Thyroid gland (tissue), 4 donors: ENCODE results near the gene RAMP3. TPM values are rescaled to one million over a fixed set of nuclear protein-coding genes. Genes with fewer than 3 reads are reported as not detected.

Experiments used
- DNase-seq, 2 donors: peaks; one replicate each; pipeline ENCODE4 v3.0.0-alpha.2; 2019
- H3K27ac ChIP-seq, 3 donors: fragments of 200-600 bp; sonication (generic); 1 replicate in 2 of 3; 2 replicates in 1 of 3; pipeline ENCODE4 v1.5.1; 2016 to 2019; ENCODE audit warnings: mild to moderate bottlenecking in 1 of 3, moderate library complexity in 1 of 3
- H3K27me3 ChIP-seq: fragments of 200-600 bp; sonication (generic); one replicate; pipeline ENCODE4 v1.5.1; 2019
- H3K36me3 ChIP-seq, 2 donors: fragments of 200-600 bp; sonication (generic); one replicate each; pipeline ENCODE4 v1.5.1; 2016 to 2019
- H3K4me1 ChIP-seq, 2 donors: fragments of 200-600 bp; sonication (generic); one replicate each; pipeline ENCODE4 v1.5.1; 2017 to 2019
- H3K4me3 ChIP-seq, 3 donors: fragments of 200-600 bp; sonication (generic); replicated peaks in 1 of 3; 1 replicate in 2 of 3; 2 replicates in 1 of 3; pipeline ENCODE4 v1.5.1; 2016; ENCODE audit warnings: mild to moderate bottlenecking in 1 of 3
- H3K9me3 ChIP-seq: fragments of 200-600 bp; sonication (generic); one replicate; pipeline ENCODE4 v1.5.1; 2017
- POLR2A ChIP-seq, 2 donors: fragments of 450-650 bp; IDR thresholded peaks; one replicate each; pipeline ENCODE4 v1.6.1; 2017; ENCODE audit warnings: antibody characterized with exemption in 2 of 2, mild to moderate bottlenecking in 2 of 2, moderate library complexity in 1 of 2
- WGBS, 2 donors: methylation state at CpG; one replicate each; pipeline ENCODE4 v1.1.5; 2017; 5-methylcytosine and 5-hydroxymethylcytosine counted together
- intact Hi-C: fragments of 100-400 bp; cut with DNase I; formaldehyde crosslinking; loops from one replicate; pipeline ENCODE4 v1.15.1; 2023
- total RNA-seq, 4 donors: library from RNA; depleted of rRNA; stranded (reverse); fragments of >200 nt; gene quantifications; one replicate each; pipeline ENCODE4 v1.2.3, GENCODE V29; 2016
- TF ChIP-seq, protein P1 (sequence below), 6 experiments: fragments of 200-600 bp in 3 of 6; fragments of 450-650 bp in 3 of 6; sonication (generic) in 3 of 6; IDR thresholded peaks; one replicate each; pipeline ENCODE4 v1.5.1; 2016 to 2019; ENCODE audit warnings: antibody characterized with exemption in 6 of 6, mild to moderate bottlenecking in 2 of 6, inconsistent platforms in 1 of 6, moderate library complexity in 1 of 6

RAMP3 gene
- total RNA-seq, 4 donors from 2014 or later = 40.1 to 145 (median 73.1) TPM

DNA sequence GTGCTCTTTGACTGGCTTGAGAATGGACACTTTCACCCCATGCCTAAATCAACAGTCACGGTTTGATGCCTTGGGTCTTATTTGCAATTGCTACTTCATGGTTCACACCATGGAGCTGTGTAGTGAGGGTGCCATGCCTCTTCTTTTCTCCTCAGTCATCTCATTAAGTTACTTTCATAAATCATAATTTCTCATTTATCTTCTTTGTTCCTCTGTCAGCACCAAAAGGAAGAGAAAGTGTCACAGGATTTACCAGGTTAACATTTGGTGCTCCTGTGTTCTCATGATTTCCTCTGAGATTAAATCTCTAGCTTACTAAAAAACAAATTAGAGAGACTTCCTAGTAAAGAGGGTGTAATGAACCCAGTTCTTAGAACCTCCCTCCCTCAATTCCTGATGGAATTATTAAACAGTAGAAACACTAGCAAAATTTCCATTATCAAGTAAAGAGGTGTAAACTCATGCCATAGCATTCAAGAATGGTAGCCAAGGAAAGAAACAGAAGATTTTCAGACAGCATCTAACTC is 75.7 kb downstream of the RAMP3 start:
- no peak overlapping the region for H3K4me3 ChIP-seq
- intact Hi-C loops = no loop called here
- H3K27me3 ChIP-seq = no peaks in the 10 kb centered on the region
- no peak for DNase-seq
- peak overlapping the region in 1 of 3 donors; percentile 13 for H3K27ac ChIP-seq
- whole genome bisulfite sequencing, 2 donors = 46 to 63% methylated on average over 1 of the region's 1 CpG
- no peaks in the 10 kb centered on the region for H3K4me1 ChIP-seq
- H3K9me3 ChIP-seq = no peaks in the 10 kb centered on the region
- TF ChIP-seq, protein P1, sequence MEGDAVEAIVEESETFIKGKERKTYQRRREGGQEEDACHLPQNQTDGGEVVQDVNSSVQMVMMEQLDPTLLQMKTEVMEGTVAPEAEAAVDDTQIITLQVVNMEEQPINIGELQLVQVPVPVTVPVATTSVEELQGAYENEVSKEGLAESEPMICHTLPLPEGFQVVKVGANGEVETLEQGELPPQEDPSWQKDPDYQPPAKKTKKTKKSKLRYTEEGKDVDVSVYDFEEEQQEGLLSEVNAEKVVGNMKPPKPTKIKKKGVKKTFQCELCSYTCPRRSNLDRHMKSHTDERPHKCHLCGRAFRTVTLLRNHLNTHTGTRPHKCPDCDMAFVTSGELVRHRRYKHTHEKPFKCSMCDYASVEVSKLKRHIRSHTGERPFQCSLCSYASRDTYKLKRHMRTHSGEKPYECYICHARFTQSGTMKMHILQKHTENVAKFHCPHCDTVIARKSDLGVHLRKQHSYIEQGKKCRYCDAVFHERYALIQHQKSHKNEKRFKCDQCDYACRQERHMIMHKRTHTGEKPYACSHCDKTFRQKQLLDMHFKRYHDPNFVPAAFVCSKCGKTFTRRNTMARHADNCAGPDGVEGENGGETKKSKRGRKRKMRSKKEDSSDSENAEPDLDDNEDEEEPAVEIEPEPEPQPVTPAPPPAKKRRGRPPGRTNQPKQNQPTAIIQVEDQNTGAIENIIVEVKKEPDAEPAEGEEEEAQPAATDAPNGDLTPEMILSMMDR (IDR thresholded peaks at IDR 0.05) = no peak
- no peak for TF ChIP-seq POLR2A (IDR thresholded peaks at IDR 0.05)
- no peaks in the 10 kb centered on the region for H3K36me3 ChIP-seq

Other genes starting within 250 kb of the RAMP3 start
- gene MYO1G, start 178.8 kb upstream of the RAMP3 start, total RNA-seq = 1 to 10 TPM in 3 of 4 donors, under 1 TPM in 1; 0.78 to 3.8 (median 2.0) TPM
- gene CCM2, start 157.6 kb upstream of the RAMP3 start, total RNA-seq = 10 to 100 TPM; 19.4 to 29.2 (median 24.3) TPM
- gene NACAD, start 68.8 kb upstream of the RAMP3 start, total RNA-seq = 1 to 10 TPM in 2 of 4 donors, under 1 TPM in 2; 0.54 to 2.3 (median 0.88) TPM
- gene TBRG4, start 46.1 kb upstream of the RAMP3 start, total RNA-seq = 10 to 100 TPM; 40.0 to 57.6 (median 49.3) TPM